ENCODE measurements around the gene KRTAP4-3.
"Not testable (repeated sequence)": the region's sequence is repeated elsewhere in the genome, so short reads cannot be mapped to it uniquely, and the experiment has no call there.

Gene KRTAP4-3

GRCh38 chr17:41163828-41164227, 4.2 kb downstream of the KRTAP4-3 start:
- no peaks in the 10 kb centered on the region for H4K20me1 ChIP-seq (ENCODE audit: insufficient read depth)
- no peak overlapping the region for H3K9ac ChIP-seq
- H3K36me3 ChIP-seq (ENCODE audit: insufficient read depth), result no peaks in the 10 kb centered on the region
- no peaks in the 10 kb centered on the region for H3K27me3 ChIP-seq (ENCODE audit: insufficient read depth, low read depth)
- no peak overlapping the region for H2AFZ ChIP-seq (ENCODE audit: low read depth)
- no peak overlapping the region for H3K4me2 ChIP-seq
- no peak overlapping the region for H3K4me3 ChIP-seq (IDR thresholded peaks at IDR 0.05; ENCODE audit: insufficient read depth, low read depth, low read length)
- H3K79me2 ChIP-seq (ENCODE audit: insufficient read depth, low read depth), result no peaks in the 10 kb centered on the region
- no peaks in the 10 kb centered on the region for H3K4me1 ChIP-seq (ENCODE audit: low read depth, poor library complexity, severe bottlenecking)
- no peak overlapping the region for H3K27ac ChIP-seq
- no peak for TF ChIP-seq CTCF (conservative IDR thresholded peaks at IDR 0.05; ENCODE audit: low read depth, low read length)

- no peak for TF ChIP-seq CTCF (conservative IDR thresholded peaks at IDR 0.05; ENCODE audit: low read depth, low read length)
- Histone ChIP-seq H3K9ac (no peak within 1 kb of the TSS), H3K36me3 (ENCODE audit: insufficient read depth) (no peaks in the 10 kb centered on the region), H3K27me3 (ENCODE audit: insufficient read depth, low read depth) (no peaks in the 10 kb centered on the region), H3K4me2 (no peak within 1 kb of the TSS), H3K4me3 (IDR thresholded peaks at IDR 0.05; ENCODE audit: insufficient read depth, low read depth, low read length) (no peak within 1 kb of the TSS), H3K4me1 (ENCODE audit: low read depth, poor library complexity, severe bottlenecking) (no peaks in the 10 kb centered on the region), H4K20me1 (ENCODE audit: insufficient read depth) (no peaks in the 10 kb centered on the region), H3K27ac (no peak within 1 kb of the TSS), H2AFZ (ENCODE audit: low read depth) (no peak within 1 kb of the TSS), H3K79me2 (ENCODE audit: insufficient read depth, low read depth) (no peaks in the 10 kb centered on the region)
These were observed 7.4 kb downstream of the KRTAP4-3 start, which contains the start of gene KRTAP4-4 for GRCh38 chr17:41160648-41161047. TSS of gene KRTAP4-4 (minus strand) at chr17:41160748. CDS start at chr17:41160691, 57 bp downstream.

GRCh38 chr17:41160190-41160589, 7.8 kb downstream of the KRTAP4-3 start:
- not testable (repeated sequence) for H3K4me2 ChIP-seq; H2AFZ ChIP-seq (ENCODE audit: low read depth); H3K4me3 ChIP-seq (IDR thresholded peaks at IDR 0.05; ENCODE audit: insufficient read depth, low read depth, low read length); H3K36me3 ChIP-seq (ENCODE audit: insufficient read depth); H3K27ac ChIP-seq; H3K4me1 ChIP-seq (ENCODE audit: low read depth, poor library complexity, severe bottlenecking); H3K27me3 ChIP-seq (ENCODE audit: insufficient read depth, low read depth); H3K79me2 ChIP-seq (ENCODE audit: insufficient read depth, low read depth); H4K20me1 ChIP-seq (ENCODE audit: insufficient read depth); H3K9ac ChIP-seq

DNA sequence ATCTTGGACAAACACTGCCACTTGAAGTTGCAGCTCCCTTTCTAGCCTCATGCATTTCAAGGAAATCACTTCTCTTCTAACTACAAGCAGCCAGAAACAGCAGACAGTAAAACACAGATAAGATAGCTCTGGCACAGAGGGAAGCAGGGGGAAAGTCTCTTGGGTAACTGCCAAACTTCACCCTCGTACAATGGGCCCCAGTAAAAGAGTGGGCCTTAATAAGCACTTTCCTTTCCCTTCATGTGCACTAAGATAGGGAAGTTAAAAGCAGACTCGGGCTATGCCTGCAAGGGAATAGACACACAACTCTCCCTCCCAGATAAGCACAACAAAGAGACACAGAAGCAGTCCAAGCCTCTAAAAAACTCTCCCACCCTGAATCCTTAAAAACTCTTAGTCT, 14.2 kb downstream of the KRTAP4-3 start:
- Histone ChIP-seq H3K27me3 (ENCODE audit: insufficient read depth, low read depth) (no peaks in the 10 kb centered on the region), H3K27ac (no peak overlapping the region)
- TF ChIP-seq CTCF (conservative IDR thresholded peaks at IDR 0.05; ENCODE audit: low read depth, low read length), result no peak

DNA sequence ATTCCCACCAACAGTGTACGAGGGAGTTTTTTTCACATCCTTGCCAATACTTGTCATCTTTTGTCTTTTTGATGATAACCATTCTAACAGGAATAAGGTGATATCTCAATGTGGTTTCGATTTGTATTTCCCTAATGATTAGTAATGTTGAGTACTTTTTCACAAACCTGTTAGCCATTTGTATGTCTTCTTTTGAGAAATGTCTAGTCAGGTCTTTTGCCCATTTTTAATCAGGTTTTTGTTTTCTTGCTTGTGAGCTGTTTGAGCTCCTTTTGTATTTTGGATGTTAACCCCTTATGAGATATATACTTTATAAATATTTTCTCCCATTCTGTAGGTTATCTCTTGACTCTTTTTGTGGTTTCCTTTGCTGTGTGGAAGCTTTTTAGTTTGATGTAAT, 16.5 kb downstream of the KRTAP4-3 start:
- no peak overlapping the region for H2AFZ ChIP-seq (ENCODE audit: low read depth)
- H3K4me2 ChIP-seq, result no peak overlapping the region
- no peak overlapping the region for H3K27ac ChIP-seq
- H3K79me2 ChIP-seq (ENCODE audit: insufficient read depth, low read depth), result no peaks in the 10 kb centered on the region
- H3K27me3 ChIP-seq (ENCODE audit: insufficient read depth, low read depth), result no peaks in the 10 kb centered on the region
- no peak for TF ChIP-seq CTCF (conservative IDR thresholded peaks at IDR 0.05; ENCODE audit: low read depth, low read length)
- H4K20me1 ChIP-seq (ENCODE audit: insufficient read depth), result no peaks in the 10 kb centered on the region
- no peak overlapping the region for H3K4me3 ChIP-seq (IDR thresholded peaks at IDR 0.05; ENCODE audit: insufficient read depth, low read depth, low read length)
- H3K4me1 ChIP-seq (ENCODE audit: low read depth, poor library complexity, severe bottlenecking), result no peaks in the 10 kb centered on the region
- H3K9ac ChIP-seq, result no peak overlapping the region
- no peaks in the 10 kb centered on the region for H3K36me3 ChIP-seq (ENCODE audit: insufficient read depth)

More for the DNA sequence above, 14.2 kb downstream of the KRTAP4-3 start:
- Histone ChIP-seq H3K4me3 (IDR thresholded peaks at IDR 0.05; ENCODE audit: insufficient read depth, low read depth, low read length) (no peak overlapping the region), H3K36me3 (ENCODE audit: insufficient read depth) (no peaks in the 10 kb centered on the region), H3K9ac (no peak overlapping the region), H4K20me1 (ENCODE audit: insufficient read depth) (no peaks in the 10 kb centered on the region), H3K79me2 (ENCODE audit: insufficient read depth, low read depth) (no peaks in the 10 kb centered on the region), H3K4me2 (no peak overlapping the region), H2AFZ (ENCODE audit: low read depth) (no peak overlapping the region), H3K4me1 (ENCODE audit: low read depth, poor library complexity, severe bottlenecking) (no peaks in the 10 kb centered on the region)
